ENCODE results near the gene CDK9. TPM values are rescaled to one million over a fixed set of nuclear protein-coding genes. Genes with fewer than 3 reads are reported as not detected.

The CDK9 gene
- polyA plus RNA-seq, 1 donor (not counting 4 experiments of a cell fraction or from before 2014, with no cell fraction given), result 47.8 TPM

DNA sequence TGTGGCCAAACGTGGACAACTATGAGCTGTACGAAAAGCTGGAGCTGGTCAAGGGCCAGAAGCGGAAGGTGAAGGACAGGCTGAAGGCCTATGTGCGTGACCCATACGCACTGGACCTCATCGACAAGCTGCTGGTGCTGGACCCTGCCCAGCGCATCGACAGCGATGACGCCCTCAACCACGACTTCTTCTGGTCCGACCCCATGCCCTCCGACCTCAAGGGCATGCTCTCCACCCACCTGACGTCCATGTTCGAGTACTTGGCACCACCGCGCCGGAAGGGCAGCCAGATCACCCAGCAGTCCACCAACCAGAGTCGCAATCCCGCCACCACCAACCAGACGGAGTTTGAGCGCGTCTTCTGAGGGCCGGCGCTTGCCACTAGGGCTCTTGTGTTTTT, 3.3 kb downstream of the CDK9 start:
- Histone ChIP-seq H3K4me1 (ENCODE audit: control insufficient read depth, extremely low read depth, insufficient read depth, low read length) (peaks cover 15% of the 10 kb centered on the region), H3K9me1 (ENCODE audit: control insufficient read depth, extremely low read depth, insufficient read depth, low read length) (no peaks in the 10 kb centered on the region), H3K4me3 (ENCODE audit: control insufficient read depth in 2 of 3, extremely low read depth in 1 of 3, insufficient read depth in 2 of 3, low read depth in 1 of 3, low read length in 3 of 3) (no peak overlapping the region), H3K27me3 (ENCODE audit: control insufficient read depth, extremely low read depth, insufficient read depth, low read length) (no peaks in the 10 kb centered on the region), H3K79me2 (ENCODE audit: control insufficient read depth, insufficient read depth, low read length) (peaks cover 50% of the 10 kb centered on the region), H3K4me2 (ENCODE audit: control insufficient read depth, extremely low read depth, insufficient read depth, low read depth, low read length) (no peak overlapping the region), H3K27ac (ENCODE audit: control insufficient read depth, insufficient read depth, low read length) (peak overlapping the region; percentile 6), H3K9me3 (ENCODE audit: control insufficient read depth, low read depth, low read length) (no peaks in the 10 kb centered on the region), H3K9ac (ENCODE audit: control insufficient read depth, extremely low read depth, insufficient read depth, low read length) (no peak overlapping the region), H3K36me3 (ENCODE audit: control insufficient read depth in 2 of 2, extremely low read depth in 1 of 2, insufficient read depth in 2 of 2, low read length in 2 of 2) (peaks cover 44 to 47% of the 10 kb centered on the region in 2 experiments), H2AFZ (ENCODE audit: control insufficient read depth, low read length) (no peak overlapping the region), H4K20me1 (ENCODE audit: control insufficient read depth, extremely low read depth, insufficient read depth, low read length) (peaks cover 25% of the 10 kb centered on the region)
- no peak for FAIRE-seq
- DNase-seq (ENCODE audit: low read depth, low spot score), result no peak
- dilution Hi-C loops (cut with MboI; ENCODE audit: extremely low pct_ligation_motif_present, low sequenced_read_pairs), result no loop called here
- no peak for TF ChIP-seq EZH2 (IDR thresholded peaks at IDR 0.05; ENCODE audit: low read length)
- TF ChIP-seq, protein P1, sequence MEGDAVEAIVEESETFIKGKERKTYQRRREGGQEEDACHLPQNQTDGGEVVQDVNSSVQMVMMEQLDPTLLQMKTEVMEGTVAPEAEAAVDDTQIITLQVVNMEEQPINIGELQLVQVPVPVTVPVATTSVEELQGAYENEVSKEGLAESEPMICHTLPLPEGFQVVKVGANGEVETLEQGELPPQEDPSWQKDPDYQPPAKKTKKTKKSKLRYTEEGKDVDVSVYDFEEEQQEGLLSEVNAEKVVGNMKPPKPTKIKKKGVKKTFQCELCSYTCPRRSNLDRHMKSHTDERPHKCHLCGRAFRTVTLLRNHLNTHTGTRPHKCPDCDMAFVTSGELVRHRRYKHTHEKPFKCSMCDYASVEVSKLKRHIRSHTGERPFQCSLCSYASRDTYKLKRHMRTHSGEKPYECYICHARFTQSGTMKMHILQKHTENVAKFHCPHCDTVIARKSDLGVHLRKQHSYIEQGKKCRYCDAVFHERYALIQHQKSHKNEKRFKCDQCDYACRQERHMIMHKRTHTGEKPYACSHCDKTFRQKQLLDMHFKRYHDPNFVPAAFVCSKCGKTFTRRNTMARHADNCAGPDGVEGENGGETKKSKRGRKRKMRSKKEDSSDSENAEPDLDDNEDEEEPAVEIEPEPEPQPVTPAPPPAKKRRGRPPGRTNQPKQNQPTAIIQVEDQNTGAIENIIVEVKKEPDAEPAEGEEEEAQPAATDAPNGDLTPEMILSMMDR (optimal IDR thresholded peaks at IDR 0.05 in 1 of 3, IDR thresholded peaks at IDR 0.05 in 1 of 3, conservative IDR thresholded peaks at IDR 0.05 in 1 of 3; ENCODE audit: extremely low read depth in 1 of 3, insufficient read depth in 2 of 3, low read length in 3 of 3), result no peak

DNA sequence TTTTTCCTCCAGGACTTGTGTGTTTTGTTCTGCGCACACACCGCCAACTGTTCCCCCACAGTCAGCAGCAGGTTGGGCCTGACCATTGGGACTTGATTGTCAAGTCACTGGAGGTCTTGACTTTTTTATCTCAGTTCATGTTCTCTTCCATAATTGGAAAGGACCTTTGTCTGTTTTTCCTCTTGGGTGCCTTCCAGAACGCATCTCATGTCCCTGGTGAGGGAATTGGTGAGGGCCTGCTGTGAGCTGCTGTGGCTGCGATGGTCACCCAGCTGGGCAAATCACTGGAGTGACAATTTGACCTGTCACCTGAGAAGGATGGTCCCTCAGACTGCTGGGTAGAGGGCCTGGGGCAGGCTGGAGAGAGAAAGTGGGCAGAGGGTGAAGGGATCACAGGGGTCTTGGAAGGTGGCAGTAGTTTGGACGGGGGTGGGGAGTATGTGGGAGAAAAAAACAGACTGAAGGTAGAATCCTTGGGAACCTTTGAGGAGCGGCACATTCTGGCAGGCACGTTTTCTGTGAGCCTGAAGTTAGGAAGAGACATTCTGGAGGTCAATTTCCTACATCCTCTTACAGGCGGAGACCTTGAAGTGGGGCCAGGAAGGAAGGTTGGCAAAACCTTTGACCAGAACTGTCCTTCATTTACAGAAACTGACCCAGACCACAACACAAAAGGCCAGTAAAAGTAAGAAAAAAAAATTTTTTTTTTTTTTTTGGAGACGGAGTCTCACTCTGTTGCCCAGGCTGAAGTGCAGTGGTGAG, 4.4 kb downstream of the CDK9 start:
- Histone ChIP-seq H3K9me1 (ENCODE audit: control insufficient read depth, extremely low read depth, insufficient read depth, low read length) (no peaks in the 10 kb centered on the region), H3K79me2 (ENCODE audit: control insufficient read depth, insufficient read depth, low read length) (peaks cover 50% of the 10 kb centered on the region), H3K9me3 (ENCODE audit: control insufficient read depth, low read depth, low read length) (no peaks in the 10 kb centered on the region), H3K9ac (ENCODE audit: control insufficient read depth, extremely low read depth, insufficient read depth, low read length) (no peak overlapping the region), H3K36me3 (ENCODE audit: control insufficient read depth in 2 of 2, extremely low read depth in 1 of 2, insufficient read depth in 2 of 2, low read length in 2 of 2) (peaks cover 44 to 47% of the 10 kb centered on the region in 2 experiments), H3K27ac (ENCODE audit: control insufficient read depth, insufficient read depth, low read length) (no peak overlapping the region), H3K4me1 (ENCODE audit: control insufficient read depth, extremely low read depth, insufficient read depth, low read length) (peaks cover 13% of the 10 kb centered on the region), H4K20me1 (ENCODE audit: control insufficient read depth, extremely low read depth, insufficient read depth, low read length) (peaks cover 25% of the 10 kb centered on the region), H3K4me2 (ENCODE audit: control insufficient read depth, extremely low read depth, insufficient read depth, low read depth, low read length) (no peak overlapping the region), H3K4me3 (ENCODE audit: control insufficient read depth in 2 of 3, extremely low read depth in 1 of 3, insufficient read depth in 2 of 3, low read depth in 1 of 3, low read length in 3 of 3) (no peak overlapping the region), H3K27me3 (ENCODE audit: control insufficient read depth, extremely low read depth, insufficient read depth, low read length) (no peaks in the 10 kb centered on the region), H2AFZ (ENCODE audit: control insufficient read depth, low read length) (no peak overlapping the region)
- dilution Hi-C loops (cut with MboI; ENCODE audit: extremely low pct_ligation_motif_present, low sequenced_read_pairs), result no loop called here
- no peak for TF ChIP-seq EZH2 (IDR thresholded peaks at IDR 0.05; ENCODE audit: low read length)
- TF ChIP-seq, protein P1 (optimal IDR thresholded peaks at IDR 0.05 in 1 of 3, IDR thresholded peaks at IDR 0.05 in 1 of 3, conservative IDR thresholded peaks at IDR 0.05 in 1 of 3; ENCODE audit: extremely low read depth in 1 of 3, insufficient read depth in 2 of 3, low read length in 3 of 3), result no peak
- FAIRE-seq (no peak), DNase-seq (ENCODE audit: low read depth, low spot score) (no peak)
